Stimulated activated CD4-positive, alpha-beta T cell treated with anti-CD3 and anti-CD28 coated beads, Interleukin-2, amount 100 ng/mL, for 48 hours (primary cell): ENCODE results near the gene CLEC11A.

Experiments used
- DNase-seq, 2 donors: peaks; one replicate each; pipeline ENCODE4 v3.0.0-alpha.2; 2020

Gene CLEC11A, protein sequence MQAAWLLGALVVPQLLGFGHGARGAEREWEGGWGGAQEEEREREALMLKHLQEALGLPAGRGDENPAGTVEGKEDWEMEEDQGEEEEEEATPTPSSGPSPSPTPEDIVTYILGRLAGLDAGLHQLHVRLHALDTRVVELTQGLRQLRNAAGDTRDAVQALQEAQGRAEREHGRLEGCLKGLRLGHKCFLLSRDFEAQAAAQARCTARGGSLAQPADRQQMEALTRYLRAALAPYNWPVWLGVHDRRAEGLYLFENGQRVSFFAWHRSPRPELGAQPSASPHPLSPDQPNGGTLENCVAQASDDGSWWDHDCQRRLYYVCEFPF

DNA sequence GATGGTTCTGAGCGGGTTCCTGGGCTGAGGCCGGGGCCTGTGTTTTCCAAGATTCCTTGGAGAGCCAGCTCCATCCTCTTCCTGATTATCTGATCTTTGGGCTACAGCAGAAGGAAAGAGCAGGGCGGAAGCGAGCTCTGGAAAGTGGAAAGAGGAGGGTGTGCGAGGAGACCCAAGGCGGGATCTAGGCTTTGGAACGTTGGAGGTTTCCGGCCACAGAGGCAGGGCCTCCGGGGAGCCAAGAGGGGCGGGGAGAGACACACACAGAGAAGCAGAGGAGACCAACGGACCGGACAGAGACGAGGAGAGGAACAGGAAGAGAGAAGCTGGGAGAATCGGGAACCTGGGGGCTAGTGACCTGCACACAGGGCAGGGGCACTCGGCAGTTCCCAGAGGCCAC is at the start of gene CLEC11A:
Gene CLEC11A (plus strand): TSS at position 296 of the 400 bp plus-strand sequence. CDS start 162 bp downstream, outside the sequence.
- DNase-seq, result no peak

DNA sequence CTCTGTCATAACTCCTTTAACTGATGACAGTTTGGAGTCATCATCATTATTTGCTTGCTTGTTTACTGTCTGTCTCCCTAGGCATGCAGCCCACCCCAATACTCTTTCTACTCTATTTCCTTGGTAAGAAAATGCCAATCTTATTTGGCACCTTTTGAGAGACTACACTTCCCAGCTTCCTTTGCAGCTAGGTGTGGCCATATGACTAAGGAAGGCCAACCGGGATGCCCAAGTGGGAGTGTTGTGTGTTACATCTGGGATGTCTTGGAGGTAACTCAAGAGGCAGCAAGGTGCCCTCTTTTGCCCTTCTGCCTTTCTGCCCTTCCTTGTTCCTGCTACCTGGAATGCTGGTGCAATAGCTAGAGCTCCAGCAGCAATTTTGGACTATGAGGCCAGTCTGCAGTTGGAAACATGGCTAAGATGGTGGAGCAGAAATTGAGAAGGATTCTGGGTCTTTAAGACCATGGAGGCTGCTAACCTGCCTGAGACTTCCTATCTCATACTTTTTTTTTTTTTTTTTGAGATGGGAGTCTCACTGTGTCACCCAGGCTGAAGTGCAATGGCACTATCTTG is 46.5 kb upstream of the CLEC11A start:
- DNase-seq, result no peak

DNA sequence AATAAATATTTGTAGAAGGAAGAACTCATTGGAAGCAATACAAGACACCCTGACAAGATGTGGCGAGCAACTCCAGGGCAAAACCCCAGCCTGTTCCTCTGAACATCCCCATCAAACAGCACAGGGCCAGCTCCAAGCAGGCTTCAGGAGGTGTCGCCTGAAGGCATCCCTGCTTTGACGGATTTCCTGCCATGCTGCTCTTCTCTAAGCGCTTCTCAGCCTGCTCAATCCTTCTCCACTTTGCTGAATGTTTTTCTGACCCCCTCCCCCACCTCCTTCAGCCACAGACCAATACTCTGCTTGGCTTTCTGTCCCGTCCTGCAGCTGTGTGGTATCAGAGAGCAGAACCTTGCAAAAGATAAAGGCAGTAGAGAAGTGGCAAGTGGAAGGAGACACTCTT is 45.5 kb upstream of the CLEC11A start:
- DNase-seq, result no peak

DNA sequence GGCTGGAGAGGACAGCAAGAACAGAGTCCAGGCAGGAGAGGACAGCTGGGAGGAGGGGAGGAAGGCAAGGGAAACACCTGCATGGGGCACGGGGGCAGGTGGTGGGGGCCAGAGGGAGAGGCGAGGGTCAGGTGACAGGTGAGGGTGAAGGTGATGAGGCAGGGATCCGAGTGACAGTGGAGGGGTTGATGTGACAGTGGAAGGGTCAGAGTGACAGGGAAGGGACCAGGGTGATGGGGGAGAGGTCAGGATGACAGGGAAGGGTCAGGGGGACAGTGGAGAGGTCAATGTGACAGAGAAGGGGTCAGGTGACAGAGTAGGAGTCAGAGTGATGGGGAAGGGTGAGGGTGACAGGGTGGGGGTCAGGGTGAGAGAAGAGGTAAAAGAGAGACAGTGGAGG is 44.8 kb upstream of the CLEC11A start:
- no peak for DNase-seq

DNA sequence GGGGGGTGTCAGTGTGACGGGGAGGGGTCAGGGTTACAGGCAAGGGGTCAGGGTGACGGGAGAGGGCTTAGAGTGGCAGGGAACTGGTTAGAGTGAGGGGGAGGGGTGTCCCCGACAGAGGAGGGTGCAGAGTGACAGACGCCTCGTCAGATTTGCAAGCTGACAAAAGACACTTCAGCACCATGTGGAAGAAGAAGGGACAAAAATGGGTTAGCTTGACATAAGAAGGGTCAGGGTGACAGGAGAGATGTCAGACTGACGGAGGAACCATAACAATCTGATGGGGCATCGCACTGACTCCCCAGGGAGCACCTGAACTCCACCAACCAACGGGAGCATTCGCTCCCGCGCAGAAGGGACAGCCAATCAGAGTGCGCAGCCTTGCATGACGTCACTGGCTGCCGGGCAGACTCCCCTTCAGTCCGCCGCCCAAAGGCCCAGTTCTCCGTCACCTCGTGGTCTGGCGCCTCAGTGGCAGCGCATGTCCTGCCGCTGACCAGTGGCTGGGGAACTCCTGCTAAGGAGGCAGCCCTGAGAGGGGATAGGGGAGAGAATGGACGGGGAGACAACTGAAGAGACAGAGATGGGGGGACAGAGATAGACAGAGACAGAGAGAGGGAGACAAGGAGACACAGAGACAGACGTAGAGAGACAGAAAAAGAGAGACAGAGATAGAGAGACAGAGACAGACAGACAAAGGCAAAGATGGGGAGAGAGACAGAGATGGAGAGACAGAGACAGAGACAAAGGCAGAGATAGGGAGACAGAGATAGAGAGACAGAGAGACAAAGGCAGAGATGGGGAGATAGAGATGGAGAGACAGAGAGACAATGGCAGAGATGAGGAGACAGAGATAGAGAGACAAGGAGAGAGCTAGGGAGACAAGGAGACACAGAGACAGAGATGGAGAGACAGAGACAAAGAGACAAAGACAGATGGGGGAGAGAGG is 43.7 kb upstream of the CLEC11A start:
- peak; percentile 73 to 78 for DNase-seq

DNA sequence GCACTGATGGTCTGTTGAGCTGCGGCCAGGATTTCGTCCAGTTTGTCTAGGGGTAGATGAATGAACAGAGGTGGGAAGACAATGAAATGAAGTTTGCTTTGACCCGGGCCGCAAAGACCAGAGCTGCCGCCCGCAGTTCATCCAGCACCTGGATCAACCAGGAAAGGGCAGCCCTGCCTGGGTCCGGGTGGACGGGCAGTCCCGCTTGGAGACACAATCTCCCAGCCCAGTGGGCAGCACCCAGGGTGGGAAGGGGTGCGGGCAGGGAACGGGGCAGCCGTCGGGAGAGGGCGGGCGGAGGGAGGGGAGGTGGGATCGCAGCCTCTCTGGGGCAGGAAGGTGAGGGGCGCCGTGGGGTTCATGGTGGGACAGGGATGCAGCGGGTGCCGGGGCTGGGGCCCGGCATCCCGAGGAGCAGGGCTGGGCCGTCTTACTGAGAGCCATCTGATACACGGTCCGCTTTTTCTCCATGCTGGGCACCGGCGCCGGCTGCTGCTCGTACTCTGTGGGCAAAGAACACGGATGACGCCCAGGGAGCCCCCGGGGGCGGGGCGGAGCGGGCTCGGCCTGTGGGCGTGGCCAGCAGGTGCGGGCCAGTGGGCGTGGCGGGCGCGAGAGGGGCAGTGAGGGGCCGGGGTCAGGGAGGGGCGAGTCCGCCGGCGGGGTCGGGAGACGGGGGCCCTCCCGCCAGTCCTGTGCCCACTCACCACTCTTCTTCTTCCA is 36.7 kb upstream of the CLEC11A start:
- no peak for DNase-seq

DNA sequence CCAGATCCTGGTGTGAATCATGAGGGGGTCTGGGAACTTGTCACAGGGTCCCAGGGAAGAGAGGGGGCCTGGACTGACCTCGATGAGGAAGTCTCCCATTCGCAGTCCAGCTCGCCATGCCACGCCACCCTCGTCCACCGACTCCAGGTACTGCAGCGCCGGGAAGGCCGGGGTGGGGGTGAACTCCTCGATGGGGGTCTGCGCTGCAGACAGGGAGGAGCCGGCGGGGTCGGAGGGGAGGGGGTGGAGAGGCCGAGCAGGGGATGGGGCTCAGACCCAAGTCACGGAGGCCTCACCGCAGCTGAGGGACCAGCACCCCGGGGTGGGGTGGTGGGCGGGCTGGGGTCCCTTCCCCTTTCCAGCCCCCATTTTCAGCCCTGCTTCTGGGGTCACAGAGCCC is 34.4 kb upstream of the CLEC11A start:
- DNase-seq, result no peak

DNA sequence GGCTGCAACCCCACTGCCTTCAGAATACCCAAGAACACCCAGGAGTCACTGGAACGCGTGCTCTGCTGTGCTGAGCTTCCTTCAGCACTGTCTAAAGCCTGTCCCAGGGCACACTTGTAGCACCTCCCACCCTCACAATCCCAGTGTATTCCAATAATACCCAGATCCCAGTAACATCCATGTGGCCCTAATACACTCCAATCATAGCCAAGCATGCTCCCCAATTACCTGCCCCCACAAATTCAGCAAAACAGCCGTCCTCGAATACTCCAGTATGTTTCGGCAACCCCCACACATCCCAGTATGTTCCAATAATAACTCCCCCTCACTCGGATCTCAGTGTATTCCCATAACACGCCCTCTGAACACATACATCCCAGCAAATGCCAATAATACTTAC is 32.7 kb upstream of the CLEC11A start:
- DNase-seq, result no peak

DNA sequence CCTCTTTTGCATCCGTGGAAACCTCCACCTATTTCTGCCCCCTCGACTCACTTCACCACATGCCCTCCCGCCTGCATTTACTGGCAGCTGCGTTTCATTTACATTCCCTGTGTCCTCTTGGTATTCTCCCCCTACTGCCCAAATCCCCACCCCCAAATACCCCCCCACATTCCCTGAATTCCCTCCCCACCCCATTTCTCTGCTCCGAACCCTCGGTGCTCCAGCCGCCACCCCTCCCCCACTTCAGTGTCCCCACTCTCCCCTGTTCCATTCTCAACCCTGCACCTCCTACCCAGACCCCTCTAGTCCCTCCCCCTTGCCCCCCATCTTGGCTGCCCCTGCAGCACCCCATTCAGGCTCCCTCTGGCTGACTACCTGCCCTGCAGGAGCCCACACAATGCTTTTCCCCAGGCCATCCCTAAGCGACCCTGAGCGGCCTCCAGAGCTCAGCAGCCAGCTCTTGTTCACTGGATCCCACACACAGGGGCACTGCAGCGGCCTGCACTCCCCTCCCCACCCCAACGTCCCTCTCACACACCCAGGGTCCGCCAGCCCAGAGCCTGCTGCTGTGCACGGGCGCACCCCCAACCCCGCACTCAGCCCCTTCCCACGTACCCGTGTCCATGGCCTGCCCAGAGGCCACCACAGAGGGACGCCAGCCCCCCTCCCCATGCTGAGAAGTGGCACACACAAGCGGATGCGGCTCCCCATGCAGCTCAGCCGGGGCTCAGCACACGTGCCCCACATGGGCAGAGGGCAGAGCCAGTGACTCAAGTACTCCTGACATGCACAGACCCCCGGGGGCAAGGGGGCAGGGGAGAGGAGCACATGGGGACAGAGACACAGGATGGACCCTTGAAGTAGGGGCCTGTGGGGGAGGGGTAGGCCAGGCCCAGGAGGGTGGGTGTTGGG is 29.8 kb upstream of the CLEC11A start:
- no peak for DNase-seq

DNA sequence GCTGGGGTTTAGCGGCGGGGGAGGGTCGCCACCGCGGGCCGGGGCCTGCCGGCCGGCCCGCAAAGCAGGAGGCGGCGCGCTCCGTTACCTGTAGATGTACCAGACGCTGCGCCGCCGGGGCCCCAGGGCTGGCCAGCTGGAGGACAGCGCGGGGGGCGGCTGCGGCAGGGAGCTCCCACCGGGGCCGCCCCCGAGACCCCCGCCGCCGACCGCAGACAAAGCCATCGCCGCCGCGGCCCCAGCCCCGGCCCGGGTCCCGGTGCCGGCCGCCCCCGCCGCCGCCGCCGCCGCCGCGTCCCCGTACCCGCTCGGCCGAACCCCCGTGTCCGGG is 28.4 kb upstream of the CLEC11A start:
- no peak for DNase-seq

DNA sequence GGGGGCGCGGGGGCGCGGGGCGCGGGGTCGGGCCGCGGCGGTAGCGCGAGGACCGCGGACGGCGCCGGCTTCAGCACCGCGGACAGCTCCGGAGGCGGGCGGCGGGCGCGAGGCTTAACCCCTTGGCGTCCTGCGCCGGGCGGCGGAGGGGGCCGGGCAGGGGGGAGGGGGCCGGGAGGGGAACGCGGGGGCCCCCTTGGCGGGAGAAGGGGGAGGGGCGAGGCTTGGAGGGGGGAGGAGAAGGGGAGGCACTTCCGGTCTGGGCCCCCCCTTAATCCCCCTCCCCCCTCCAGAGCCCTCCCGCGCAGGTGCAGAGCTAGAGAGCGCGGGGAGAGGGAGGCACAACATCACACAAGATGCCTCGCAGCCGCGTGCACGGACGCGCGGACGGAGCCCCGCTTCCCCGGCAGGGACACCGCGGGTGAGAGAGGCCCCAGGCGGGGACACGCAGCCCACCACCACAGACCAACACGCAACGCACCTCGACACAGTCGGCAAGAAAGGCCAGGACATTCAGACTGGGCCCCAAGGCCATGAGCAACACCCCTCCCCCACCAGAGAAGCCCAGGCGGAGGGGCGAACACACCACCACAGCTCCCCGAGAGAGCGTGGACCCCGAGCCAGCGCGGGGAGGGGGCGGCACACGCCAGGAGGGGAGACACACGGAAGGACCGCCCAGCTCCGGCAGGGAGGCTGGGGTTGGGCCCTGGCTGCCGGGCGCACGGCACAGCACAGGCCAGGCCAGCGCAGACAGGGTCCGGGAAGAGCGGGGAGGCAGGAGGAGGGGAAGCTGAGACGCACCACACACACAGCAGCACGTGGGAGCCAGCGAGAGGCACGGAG is 27.7 kb upstream of the CLEC11A start:
- peak; percentile 8 to 30 for DNase-seq

DNA sequence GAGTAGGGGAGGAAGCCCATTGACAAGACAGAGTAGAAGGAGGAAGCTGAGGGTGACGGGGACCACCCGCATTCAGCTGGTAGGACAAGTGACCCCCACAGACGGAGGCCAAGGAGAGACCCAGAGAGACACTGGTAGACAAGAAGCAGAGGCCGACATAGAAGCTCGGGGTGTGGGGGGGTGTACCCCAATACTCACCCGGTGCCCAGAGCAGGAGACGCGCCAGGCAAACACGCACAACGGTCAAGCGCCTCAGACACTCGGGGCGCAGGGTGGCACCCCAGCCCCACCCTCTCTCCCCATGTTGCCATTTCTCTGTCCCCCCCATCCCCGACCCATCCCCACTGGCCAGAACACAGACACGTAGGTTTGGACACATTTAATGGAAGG is 27.1 kb upstream of the CLEC11A start:
- DNase-seq, result no peak

DNA sequence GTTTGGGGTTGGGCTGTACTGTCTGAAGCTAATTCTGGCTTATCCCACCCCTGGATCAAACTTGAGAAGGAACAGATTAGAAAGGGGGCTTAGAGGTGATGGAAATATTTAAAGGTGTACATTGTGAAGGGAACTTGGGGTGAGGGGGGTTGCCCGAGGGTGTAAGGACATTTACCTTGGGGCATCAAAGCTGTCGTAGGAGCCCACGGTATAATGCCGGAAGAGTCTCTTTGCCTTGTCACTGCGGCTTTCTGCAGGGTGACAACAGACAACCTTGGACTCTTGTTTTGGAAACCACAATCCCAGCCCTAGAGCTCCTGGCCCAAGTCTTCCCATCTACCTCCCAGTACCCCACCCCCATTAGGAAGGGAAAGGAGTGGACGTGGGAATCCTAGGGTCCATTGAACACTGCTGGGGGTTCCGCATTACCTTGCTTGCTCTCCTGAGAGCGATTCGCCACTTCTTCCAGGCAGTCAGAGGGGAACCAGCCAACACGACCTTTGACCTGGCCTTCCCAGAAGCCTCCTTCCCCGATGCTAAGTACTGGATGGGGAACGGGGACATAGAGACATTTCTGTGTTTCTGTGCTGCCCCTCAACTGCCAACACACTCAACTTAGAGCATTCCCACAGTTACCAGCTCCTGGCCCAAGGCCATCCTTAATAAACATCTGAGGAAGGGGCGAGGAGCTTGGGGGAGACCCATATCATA is 25.6 kb upstream of the CLEC11A start:
- no peak for DNase-seq

DNA sequence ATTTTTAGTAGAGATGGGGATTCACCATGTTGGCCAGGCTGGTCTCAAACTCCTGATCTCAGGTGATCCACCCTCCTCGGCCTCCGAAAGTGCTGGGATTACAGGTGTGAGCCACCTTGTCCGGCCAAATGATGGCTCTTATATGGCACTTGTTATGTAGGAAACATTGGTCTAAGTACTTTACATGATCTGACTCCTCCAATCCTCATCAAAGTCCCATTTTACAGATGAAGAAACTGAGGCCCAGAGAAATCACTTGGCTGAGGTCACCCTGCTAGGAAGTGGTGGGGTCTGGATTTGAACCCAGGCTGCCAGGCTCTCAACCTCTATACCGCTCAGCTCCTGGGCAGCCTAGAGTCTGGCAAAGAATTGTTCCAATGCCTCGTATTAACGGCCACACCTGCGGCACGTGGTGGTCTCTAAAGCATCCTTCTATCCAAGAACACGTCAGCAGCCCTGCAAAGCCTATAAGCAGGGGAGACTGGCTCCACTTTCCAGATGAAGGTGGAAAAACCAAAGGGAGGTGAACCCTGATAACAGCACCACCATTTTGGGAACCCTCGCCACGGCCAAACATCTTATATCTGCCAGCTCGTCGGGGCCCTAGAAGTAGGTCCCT is 21.7 kb upstream of the CLEC11A start:
- no peak for DNase-seq

DNA sequence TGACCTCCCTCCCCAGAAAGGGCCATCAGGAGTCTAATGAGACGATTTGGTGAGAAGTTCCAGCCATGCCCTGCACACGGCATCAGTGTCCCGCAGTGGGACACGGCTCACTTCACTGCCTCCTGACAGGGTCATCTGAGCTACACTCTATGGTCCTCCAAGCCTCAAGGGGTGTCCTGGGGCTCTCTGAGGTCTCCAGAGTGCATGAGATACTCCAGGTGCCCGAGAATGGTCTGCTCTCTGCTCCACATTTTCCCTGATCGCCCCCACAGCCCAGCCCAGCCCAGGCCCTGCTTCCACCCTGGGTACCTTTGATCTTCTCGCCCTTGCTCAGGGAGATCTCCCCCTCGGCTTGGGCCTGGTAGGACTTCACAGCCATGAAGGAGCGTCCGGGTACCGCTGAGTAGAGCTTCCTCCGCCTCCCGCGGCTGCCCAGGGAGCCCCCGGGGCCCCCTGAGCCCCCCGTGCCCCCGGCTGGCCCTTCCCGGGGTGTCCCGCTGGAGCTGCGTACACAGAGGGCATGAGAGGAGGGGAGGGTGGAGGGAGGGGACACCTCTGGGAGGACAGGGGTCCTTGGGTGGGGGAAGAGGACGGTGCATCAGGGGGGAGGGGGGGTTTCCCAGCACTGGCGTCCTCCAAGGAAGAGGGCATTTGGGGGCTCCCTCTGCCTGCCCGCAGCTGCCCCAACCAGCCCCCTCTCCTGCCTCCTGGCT is 20.9 kb upstream of the CLEC11A start:
- no peak for DNase-seq

DNA sequence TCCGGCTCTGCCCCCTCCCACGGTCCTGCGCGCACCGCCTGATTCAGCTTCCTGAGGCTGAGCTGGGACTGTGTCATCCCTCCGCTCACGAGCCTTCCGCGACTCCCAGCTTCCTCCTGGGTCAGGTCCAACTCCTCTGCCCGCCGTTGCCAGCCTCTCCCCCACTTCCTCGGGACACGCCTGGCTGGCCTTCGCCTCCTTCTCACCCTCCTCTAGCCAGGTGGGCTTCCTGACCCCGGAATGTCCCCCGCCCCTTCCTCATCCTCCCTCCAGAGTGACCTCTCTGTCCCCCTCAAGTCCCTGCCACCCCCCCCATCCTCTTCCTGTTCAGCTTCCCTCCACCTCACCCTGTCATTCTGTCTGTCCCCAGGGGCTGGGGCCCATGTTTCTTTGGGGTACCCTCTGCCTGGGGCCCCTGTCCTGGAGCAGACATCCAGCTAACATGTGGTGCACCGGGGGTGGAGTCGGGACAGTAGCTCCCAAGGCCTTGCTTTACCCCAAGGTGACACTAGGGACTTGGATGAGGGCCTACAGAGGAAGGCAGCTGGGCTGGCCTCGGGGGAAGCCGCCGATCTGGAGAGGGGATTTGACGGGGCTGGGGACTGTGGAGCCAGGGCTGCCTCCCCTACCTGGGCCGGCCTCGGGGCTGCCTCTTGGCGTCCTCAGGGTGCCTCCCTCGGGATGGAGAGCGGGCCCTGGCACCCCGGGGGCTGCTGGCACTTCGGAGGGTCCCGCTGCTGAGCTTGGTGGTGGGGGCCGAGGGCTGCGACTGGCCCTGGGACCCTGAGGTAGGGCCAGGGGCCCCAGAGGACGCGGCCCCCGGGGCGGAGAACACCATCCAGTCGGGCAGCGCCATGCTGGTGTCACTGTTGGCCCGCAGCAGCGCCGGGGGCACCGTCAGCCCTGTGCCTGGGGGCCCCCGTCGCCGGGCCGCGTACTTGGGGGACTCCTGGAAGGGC is 20.0 kb upstream of the CLEC11A start:
- no peak for DNase-seq

DNA sequence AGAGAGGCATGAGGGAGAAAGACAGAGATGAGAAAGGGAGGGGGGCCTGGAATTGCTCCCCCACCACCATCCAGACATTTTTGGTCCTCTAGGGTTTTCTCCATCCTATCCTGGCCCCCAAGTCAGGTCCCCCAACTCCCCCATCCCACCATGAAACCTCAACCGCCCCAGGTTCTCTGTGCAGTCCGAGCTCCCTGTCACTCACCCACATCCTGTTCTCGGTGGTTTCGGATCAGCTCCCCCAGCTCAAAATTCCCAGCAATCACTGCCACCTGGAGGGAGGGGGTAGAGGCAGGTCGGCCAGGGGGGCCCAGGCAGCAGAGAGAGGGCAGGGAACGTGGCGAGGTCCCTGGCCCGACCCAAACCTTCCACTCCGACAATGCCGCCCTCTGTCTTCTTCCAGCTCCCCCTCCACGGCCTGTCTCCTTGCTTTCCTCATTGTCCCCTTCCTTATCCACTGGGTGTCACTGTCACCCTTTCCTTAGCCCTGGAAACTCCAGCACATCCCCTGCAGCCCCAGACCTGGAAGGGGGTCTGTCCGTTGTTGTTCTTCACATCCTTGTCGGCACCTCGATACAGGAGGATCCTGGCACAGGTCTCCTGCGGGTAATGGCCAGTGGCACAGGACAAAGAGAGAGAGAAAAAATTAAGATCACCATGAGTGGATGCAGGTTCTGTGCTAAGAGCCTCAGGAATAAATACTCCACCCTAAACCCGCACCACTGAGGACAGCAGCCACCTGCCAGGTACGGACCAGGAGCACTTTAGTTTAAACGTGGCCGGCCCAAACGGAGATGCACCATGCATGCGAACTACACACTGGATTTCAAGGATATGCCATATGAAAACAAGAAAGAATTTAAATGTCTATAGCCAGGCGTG is 19.0 kb upstream of the CLEC11A start:
- no peak for DNase-seq
